Mesodermal cell (in vitro differentiated cells): ENCODE results near the gene PCLO.

Experiments used
- H3K27ac ChIP-seq: 2 replicates; pipeline ENCODE4 v1.7.0; 2013; ENCODE audit warnings: mild to moderate bottlenecking, low read depth, low read length, moderate library complexity; ENCODE audit not compliant: severe bottlenecking
- H3K36me3 ChIP-seq: 2 replicates; pipeline ENCODE4 v1.7.1; 2013; ENCODE audit warnings: mild to moderate bottlenecking, low read length, moderate library complexity; ENCODE audit not compliant: control insufficient read depth, insufficient read depth
- H3K4me1 ChIP-seq: one replicate; pipeline ENCODE4 v1.7.1; 2013; ENCODE audit warnings: mild to moderate bottlenecking, low read length; ENCODE audit not compliant: insufficient read depth, control insufficient read depth, poor library complexity, severe bottlenecking
- H3K4me3 ChIP-seq: 2 replicates; pipeline ENCODE4 v1.7.0; 2013; ENCODE audit warnings: low read length, control low read depth, mild to moderate bottlenecking; ENCODE audit not compliant: insufficient read depth, poor library complexity, severe bottlenecking; ENCODE audit errors: extremely low read depth
- H3K9me3 ChIP-seq: 2 replicates; pipeline ENCODE4 v1.7.1; 2013; ENCODE audit warnings: mild to moderate bottlenecking, low read length, moderate library complexity; ENCODE audit not compliant: control insufficient read depth
- WGBS, 2 experiments: methylation state at CpG; one replicate each; pipeline ENCODE4 v1.1.5; 2013; ENCODE audit warnings: missing lambda C conversion rate in 2 of 2; ENCODE audit not compliant: insufficient coverage in 2 of 2; 5-methylcytosine and 5-hydroxymethylcytosine counted together

Gene PCLO

DNA sequence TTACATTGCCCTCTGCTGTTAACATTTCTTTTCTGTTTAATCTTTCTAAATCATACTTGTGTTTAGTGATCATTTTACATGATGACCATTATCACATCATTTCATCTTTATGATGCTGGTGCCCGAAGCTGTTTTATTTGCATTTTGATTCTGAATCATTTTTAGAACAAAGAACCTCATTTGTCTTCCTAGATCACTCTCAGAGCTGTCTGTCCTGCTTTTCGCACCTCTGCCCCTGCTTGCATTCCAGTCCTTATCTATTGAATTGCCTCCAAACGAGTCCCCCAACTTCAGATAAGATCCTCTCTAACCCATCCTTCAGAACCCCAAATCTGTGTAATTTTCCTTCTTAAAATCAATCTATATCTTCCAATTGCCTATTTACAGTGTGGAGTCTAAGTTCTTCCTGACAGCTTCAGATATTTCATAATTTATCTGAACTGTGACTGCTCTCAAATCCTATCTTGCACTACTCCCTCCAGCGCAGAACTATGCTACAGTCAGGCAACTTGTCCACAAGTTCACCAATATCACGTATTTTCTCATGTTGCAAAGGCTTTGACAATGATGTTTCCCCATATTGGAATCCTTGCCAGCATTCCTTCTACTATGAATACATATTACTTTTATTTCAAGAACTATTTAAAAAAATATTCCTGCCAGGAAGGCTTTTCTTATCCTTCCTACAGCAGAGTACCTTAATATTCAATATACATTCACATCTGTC, 372.6 kb downstream of the PCLO start:
- 68 to 81% methylated on average over 5 of the region's 5 CpGs for WGBS, 2 experiments

GRCh38 chr7:82778021-82778420, 384.7 kb downstream of the PCLO start:
- no peak overlapping the region for H3K4me3 ChIP-seq

More for the DNA sequence above, 372.6 kb downstream of the PCLO start:
- H3K27ac ChIP-seq: no peak overlapping the region
- H3K9me3 ChIP-seq: no peaks in the 10 kb centered on the region
- no peaks in the 10 kb centered on the region for H3K36me3 ChIP-seq
- peaks cover 6% of the 10 kb centered on the region for H3K4me1 ChIP-seq
- no peak overlapping the region for H3K4me3 ChIP-seq

GRCh38 chr7:82762880-82763279, 399.8 kb downstream of the PCLO start:
- Histone ChIP-seq H3K4me3 (no peak overlapping the region), H3K4me1 (peaks cover 14% of the 10 kb centered on the region), H3K9me3 (no peaks in the 10 kb centered on the region), H3K36me3 (no peaks in the 10 kb centered on the region), H3K27ac (no peak overlapping the region)
- WGBS, 2 experiments: 92 to 100% methylated on average over 1 to 2 of the region's 3 CpGs

More at GRCh38 chr7:82778021-82778420, 384.7 kb downstream of the PCLO start:
- H3K4me1 ChIP-seq: no peaks in the 10 kb centered on the region
- no peak overlapping the region for H3K27ac ChIP-seq
- no peaks in the 10 kb centered on the region for H3K36me3 ChIP-seq
- WGBS, 2 experiments: 80% methylated on average over 1 of the region's 1 CpG; no CpG with 5 or more reads in 1 of the 2 experiments
- no peaks in the 10 kb centered on the region for H3K9me3 ChIP-seq

DNA sequence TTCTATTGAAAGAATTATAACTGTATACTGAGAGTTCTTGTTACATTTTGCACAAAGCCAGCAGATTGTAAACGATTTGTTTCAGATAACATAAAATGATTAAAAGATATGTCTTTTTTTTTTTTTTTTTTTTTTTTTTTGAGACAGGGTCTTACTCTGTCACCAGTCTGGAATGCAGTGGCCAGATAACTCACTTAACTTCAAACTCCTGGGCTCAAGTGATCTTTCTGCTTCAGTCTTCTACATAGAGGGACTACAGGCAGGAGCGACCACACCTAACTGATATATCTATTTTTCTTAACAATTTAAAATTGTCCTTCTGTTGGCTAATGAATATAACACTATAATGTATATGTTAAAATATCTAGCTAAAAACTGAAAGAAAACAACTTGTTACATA, 401.9 kb downstream of the PCLO start:
- peaks cover 14% of the 10 kb centered on the region for H3K4me1 ChIP-seq

GRCh38 chr7:82760074-82760473, 402.6 kb downstream of the PCLO start:
- H3K27ac ChIP-seq: no peak overlapping the region
- H3K9me3 ChIP-seq: no peaks in the 10 kb centered on the region
- H3K4me1 ChIP-seq: peaks cover 14% of the 10 kb centered on the region
- H3K36me3 ChIP-seq: no peaks in the 10 kb centered on the region
- H3K4me3 ChIP-seq: no peak overlapping the region

More for the DNA sequence above, 401.9 kb downstream of the PCLO start:
- no peak overlapping the region for H3K4me3 ChIP-seq
- H3K36me3 ChIP-seq: no peaks in the 10 kb centered on the region
- H3K9me3 ChIP-seq: no peaks in the 10 kb centered on the region
- WGBS, 2 experiments: no CpG with 5 or more reads among the region's 2 CpGs
- no peak overlapping the region for H3K27ac ChIP-seq

GRCh38 chr7:82755705-82756551, 406.8 kb downstream of the PCLO start:
- Histone ChIP-seq H3K27ac (no peak overlapping the region), H3K4me1 (peaks cover 10% of the 10 kb centered on the region), H3K4me3 (no peak overlapping the region), H3K9me3 (no peaks in the 10 kb centered on the region), H3K36me3 (no peaks in the 10 kb centered on the region)
- 100% methylated on average over 1 of the region's 5 CpGs for WGBS, 2 experiments

GRCh38 chr7:82750007-82750406, 412.7 kb downstream of the PCLO start:
- H3K4me3 ChIP-seq: no peak overlapping the region
- WGBS, 2 experiments: no CpG with 5 or more reads among the region's 2 CpGs

GRCh38 chr7:82745820-82746219, 416.9 kb downstream of the PCLO start:
- WGBS, 2 experiments: 63 to 67% methylated on average over 3 of the region's 3 CpGs
- Histone ChIP-seq H3K4me1 (peaks cover 23% of the 10 kb centered on the region), H3K27ac (no peak overlapping the region), H3K36me3 (no peaks in the 10 kb centered on the region), H3K4me3 (no peak overlapping the region), H3K9me3 (no peaks in the 10 kb centered on the region)

More at GRCh38 chr7:82750007-82750406, 412.7 kb downstream of the PCLO start:
- peaks cover 9% of the 10 kb centered on the region for H3K4me1 ChIP-seq
- no peaks in the 10 kb centered on the region for H3K9me3 ChIP-seq
- no peak overlapping the region for H3K27ac ChIP-seq
- H3K36me3 ChIP-seq: no peaks in the 10 kb centered on the region

DNA sequence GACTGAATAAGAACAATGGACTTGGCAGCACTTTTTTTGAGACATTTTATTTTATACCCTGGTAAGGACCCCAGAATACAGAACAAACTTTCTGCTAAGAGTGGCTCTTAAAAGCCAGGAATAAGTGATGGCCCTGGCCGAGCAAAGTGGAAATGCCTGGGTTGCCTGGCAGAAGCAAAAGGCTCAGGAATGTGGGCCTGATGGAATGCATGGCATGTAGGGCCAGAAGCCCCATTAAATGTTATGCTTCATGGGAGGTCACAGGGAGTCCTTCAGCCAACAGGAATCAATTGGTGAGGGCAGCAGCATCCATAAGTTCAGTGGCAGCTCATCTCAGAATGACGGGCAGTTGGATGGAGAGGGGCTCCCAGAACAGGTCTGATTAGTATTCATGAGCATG, 417.6 kb downstream of the PCLO start:
- Histone ChIP-seq H3K4me1 (peaks cover 23% of the 10 kb centered on the region), H3K36me3 (no peaks in the 10 kb centered on the region), H3K9me3 (no peaks in the 10 kb centered on the region), H3K4me3 (no peak overlapping the region), H3K27ac (peak overlapping the region; percentile 64)
- WGBS, 2 experiments: 57 to 73% methylated on average over 1 of the region's 2 CpGs

GRCh38 chr7:82742163-82742562, 420.5 kb downstream of the PCLO start:
- WGBS, 2 experiments: 69 to 89% methylated on average over 3 to 4 of the region's 4 CpGs
- no peak overlapping the region for H3K27ac ChIP-seq
- no peaks in the 10 kb centered on the region for H3K36me3 ChIP-seq
- no peaks in the 10 kb centered on the region for H3K9me3 ChIP-seq
- peaks cover 14% of the 10 kb centered on the region for H3K4me1 ChIP-seq
- no peak overlapping the region for H3K4me3 ChIP-seq

DNA sequence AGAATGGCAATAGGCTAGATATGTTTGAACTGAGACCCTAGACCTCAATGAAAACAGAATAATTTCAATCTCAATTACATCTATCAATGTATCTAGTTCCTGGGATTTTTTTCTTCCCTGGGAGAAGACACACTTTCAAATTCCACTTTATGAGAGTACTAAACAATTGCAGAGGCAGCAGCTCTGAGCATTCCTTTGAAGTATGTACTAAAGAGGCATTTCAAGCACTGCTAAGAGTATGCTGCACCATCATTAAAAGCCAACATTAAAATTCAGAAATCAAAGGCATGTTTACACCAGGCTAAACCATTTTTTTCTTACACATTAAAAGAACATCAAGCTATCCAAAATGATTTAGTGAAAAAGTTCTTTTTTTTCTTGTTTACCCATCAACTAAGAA, 421.2 kb downstream of the PCLO start:
- no peak overlapping the region for H3K4me3 ChIP-seq
- no peaks in the 10 kb centered on the region for H3K36me3 ChIP-seq
- peaks cover 14% of the 10 kb centered on the region for H3K4me1 ChIP-seq
- H3K27ac ChIP-seq: no peak overlapping the region
- H3K9me3 ChIP-seq: no peaks in the 10 kb centered on the region
